Measurements from ENCODE around the gene CIAO2B.

CIAO2B gene

GRCh38 chr16:66920299-66920590 lies 14.0 kb downstream of the CIAO2B start:
- Mint-ChIP-seq H3K27ac (ENCODE audit: low read depth) (no peak overlapping the region), H3K36me3 (ENCODE audit: insufficient read depth) (no peaks in the 10 kb centered on the region), H3K4me3 (no peak overlapping the region), H3K9me3 (no peaks in the 10 kb centered on the region), H3K27me3 (peaks cover 36% of the 10 kb centered on the region), H3K4me1 (peaks cover 6% of the 10 kb centered on the region)
- ATAC-seq (replicated peaks; ENCODE audit: extremely low read depth, poor library complexity, severe bottlenecking): no peak
- no peak for DNase-seq (ENCODE audit: low spot score in 2 of 2)

- peaks cover 5% of the 10 kb centered on the region for H3K4me1 Mint-ChIP-seq
- no peak overlapping the region for H3K27ac Mint-ChIP-seq (ENCODE audit: low read depth)
- H3K4me3 Mint-ChIP-seq: no peak overlapping the region
- no peak for ATAC-seq (replicated peaks; ENCODE audit: extremely low read depth, poor library complexity, severe bottlenecking)
- H3K9me3 Mint-ChIP-seq: no peaks in the 10 kb centered on the region
- H3K36me3 Mint-ChIP-seq (ENCODE audit: insufficient read depth): no peaks in the 10 kb centered on the region
- no peak for DNase-seq (ENCODE audit: low spot score in 2 of 2)
- H3K27me3 Mint-ChIP-seq: peaks cover 31% of the 10 kb centered on the region
These were observed 14.5 kb downstream of the CIAO2B start for GRCh38 chr16:66919569-66920298.

GRCh38 chr16:66918803-66919568 lies 15.2 kb downstream of the CIAO2B start, which contains the start of gene CDH16:
Gene CDH16, minus strand, starts transcription at chr16:66918885. Its CDS starts 820 bp downstream, at chr16:66918065.
- H3K36me3 Mint-ChIP-seq (ENCODE audit: insufficient read depth): no peaks in the 10 kb centered on the region
- no peaks in the 10 kb centered on the region for H3K9me3 Mint-ChIP-seq
- H3K4me1 Mint-ChIP-seq: peaks cover 4% of the 10 kb centered on the region
- ATAC-seq (replicated peaks; ENCODE audit: extremely low read depth, poor library complexity, severe bottlenecking) (no peak), DNase-seq (ENCODE audit: low spot score in 2 of 2) (no peak)
- H3K27ac Mint-ChIP-seq (ENCODE audit: low read depth): no peak within 1 kb of the TSS
- no peak within 1 kb of the TSS for H3K4me3 Mint-ChIP-seq
- peaks cover 23% of the 10 kb centered on the region for H3K27me3 Mint-ChIP-seq

DNA sequence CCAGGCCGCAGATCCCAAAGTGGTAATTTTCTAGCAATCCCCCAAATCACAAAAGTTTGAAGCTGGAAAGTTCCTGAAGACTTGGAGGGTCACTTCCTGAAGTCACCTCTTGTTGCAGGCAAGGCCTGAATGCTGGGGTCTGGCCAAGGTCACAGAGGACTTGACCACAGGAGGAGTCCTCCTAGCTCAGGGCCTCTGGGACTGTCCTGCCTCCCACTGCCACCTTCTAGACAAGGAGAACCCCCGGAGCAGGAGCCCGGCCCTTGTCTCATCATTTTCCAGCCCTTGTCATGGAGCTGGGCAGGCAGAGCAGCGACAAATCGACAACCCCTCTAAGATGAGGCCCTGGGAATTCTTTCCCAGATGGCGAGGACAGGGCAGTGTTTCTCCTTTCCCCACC lies 15.8 kb downstream of the CIAO2B start:
- no peak for ATAC-seq (replicated peaks; ENCODE audit: extremely low read depth, poor library complexity, severe bottlenecking)
- Mint-ChIP-seq H3K4me1 (no peaks in the 10 kb centered on the region), H3K9me3 (no peaks in the 10 kb centered on the region), H3K27me3 (peaks cover 17% of the 10 kb centered on the region), H3K4me3 (no peak overlapping the region), H3K36me3 (ENCODE audit: insufficient read depth) (no peaks in the 10 kb centered on the region), H3K27ac (ENCODE audit: low read depth) (no peak overlapping the region)
- DNase-seq (ENCODE audit: low spot score in 2 of 2): no peak

GRCh38 chr16:66917741-66918140 lies 16.5 kb downstream of the CIAO2B start:
- DNase-seq (ENCODE audit: low spot score in 2 of 2) (no peak), ATAC-seq (replicated peaks; ENCODE audit: extremely low read depth, poor library complexity, severe bottlenecking) (no peak)
- no peak overlapping the region for H3K4me3 Mint-ChIP-seq
- H3K9me3 Mint-ChIP-seq: no peaks in the 10 kb centered on the region
- peaks cover 11% of the 10 kb centered on the region for H3K27me3 Mint-ChIP-seq
- H3K27ac Mint-ChIP-seq (ENCODE audit: low read depth): no peak overlapping the region
- no peaks in the 10 kb centered on the region for H3K4me1 Mint-ChIP-seq
- no peaks in the 10 kb centered on the region for H3K36me3 Mint-ChIP-seq (ENCODE audit: insufficient read depth)

GRCh38 chr16:66916518-66916917 lies 17.7 kb downstream of the CIAO2B start:
- H3K9me3 Mint-ChIP-seq: no peaks in the 10 kb centered on the region
- H3K27ac Mint-ChIP-seq (ENCODE audit: low read depth): no peak overlapping the region
- no peak for ATAC-seq (replicated peaks; ENCODE audit: extremely low read depth, poor library complexity, severe bottlenecking)

DNA sequence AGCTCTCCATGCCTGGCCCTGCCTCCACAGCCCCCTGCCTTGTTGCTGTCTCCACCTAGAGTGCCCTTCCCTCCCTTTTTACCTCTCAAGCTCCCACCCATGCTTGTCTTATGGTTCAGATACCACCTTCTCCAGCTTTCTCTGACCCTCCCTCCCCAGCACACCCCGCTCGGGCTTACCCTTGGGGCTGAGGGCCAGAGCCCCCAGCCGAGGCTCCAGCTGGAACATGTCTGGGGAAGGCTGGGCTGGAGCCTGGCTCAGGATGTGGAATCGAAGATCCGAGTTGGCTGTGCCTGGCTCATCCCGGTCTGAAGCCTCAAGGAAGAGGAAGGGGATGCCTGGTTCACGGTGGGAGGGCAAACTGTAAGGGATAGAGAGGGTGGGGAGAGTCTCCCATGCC lies 19.2 kb downstream of the CIAO2B start:
- no peak overlapping the region for H3K4me3 Mint-ChIP-seq
- no peak overlapping the region for H3K27ac Mint-ChIP-seq (ENCODE audit: low read depth)
- H3K9me3 Mint-ChIP-seq: no peaks in the 10 kb centered on the region
- ATAC-seq (replicated peaks; ENCODE audit: extremely low read depth, poor library complexity, severe bottlenecking): no peak
- no peaks in the 10 kb centered on the region for H3K36me3 Mint-ChIP-seq (ENCODE audit: insufficient read depth)
- no peaks in the 10 kb centered on the region for H3K27me3 Mint-ChIP-seq
- H3K4me1 Mint-ChIP-seq: no peaks in the 10 kb centered on the region
- no peak for DNase-seq (ENCODE audit: low spot score in 2 of 2)

More at GRCh38 chr16:66916518-66916917, 17.7 kb downstream of the CIAO2B start:
- H3K4me3 Mint-ChIP-seq: no peak overlapping the region
- DNase-seq (ENCODE audit: low spot score in 2 of 2): no peak
- no peaks in the 10 kb centered on the region for H3K36me3 Mint-ChIP-seq (ENCODE audit: insufficient read depth)
- H3K4me1 Mint-ChIP-seq: no peaks in the 10 kb centered on the region
- H3K27me3 Mint-ChIP-seq: peaks cover 7% of the 10 kb centered on the region

- ATAC-seq (replicated peaks; ENCODE audit: extremely low read depth, poor library complexity, severe bottlenecking): no peak
These were observed 19.7 kb downstream of the CIAO2B start for GRCh38 chr16:66914541-66914940.

GRCh38 chr16:66913711-66914110 lies 20.5 kb downstream of the CIAO2B start:
- no peak for DNase-seq (ENCODE audit: low spot score in 2 of 2)
- H3K9me3 Mint-ChIP-seq: no peaks in the 10 kb centered on the region
- H3K27me3 Mint-ChIP-seq: no peaks in the 10 kb centered on the region
- H3K36me3 Mint-ChIP-seq (ENCODE audit: insufficient read depth): peaks cover 1% of the 10 kb centered on the region
- no peak overlapping the region for H3K27ac Mint-ChIP-seq (ENCODE audit: low read depth)
- no peak for ATAC-seq (replicated peaks; ENCODE audit: extremely low read depth, poor library complexity, severe bottlenecking)
- no peaks in the 10 kb centered on the region for H3K4me1 Mint-ChIP-seq
- H3K4me3 Mint-ChIP-seq: no peak overlapping the region

More at GRCh38 chr16:66914541-66914940, 19.7 kb downstream of the CIAO2B start:
- DNase-seq (ENCODE audit: low spot score in 2 of 2): no peak
- Mint-ChIP-seq H3K27me3 (no peaks in the 10 kb centered on the region), H3K36me3 (ENCODE audit: insufficient read depth) (peaks cover 1% of the 10 kb centered on the region), H3K4me1 (no peaks in the 10 kb centered on the region), H3K4me3 (no peak overlapping the region), H3K9me3 (no peaks in the 10 kb centered on the region), H3K27ac (ENCODE audit: low read depth) (no peak overlapping the region)

DNA sequence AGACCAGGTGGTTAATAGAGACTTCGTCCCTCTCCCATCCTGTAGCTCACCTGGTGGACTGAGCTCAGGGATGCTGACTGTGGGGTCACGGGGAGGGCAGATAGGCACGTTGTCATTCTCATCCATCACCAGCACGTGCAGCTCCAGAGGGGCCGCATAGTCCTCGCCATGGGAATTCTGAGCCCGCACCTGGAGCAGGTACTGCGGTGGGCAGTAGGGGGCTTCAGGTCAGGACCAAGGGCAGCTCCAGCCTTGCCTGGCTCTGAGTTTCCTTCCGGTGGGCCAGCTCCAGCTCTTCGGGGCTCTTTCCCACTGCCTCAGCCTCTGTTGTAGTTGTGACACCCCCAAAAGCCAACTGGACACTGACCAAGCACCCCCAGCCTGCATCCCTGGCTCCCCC lies 21.1 kb downstream of the CIAO2B start:
- no peaks in the 10 kb centered on the region for H3K4me1 Mint-ChIP-seq
- H3K36me3 Mint-ChIP-seq (ENCODE audit: insufficient read depth): peaks cover 1% of the 10 kb centered on the region
- DNase-seq (ENCODE audit: low spot score in 2 of 2) (no peak), ATAC-seq (replicated peaks; ENCODE audit: extremely low read depth, poor library complexity, severe bottlenecking) (no peak)
- no peaks in the 10 kb centered on the region for H3K9me3 Mint-ChIP-seq
- no peak overlapping the region for H3K27ac Mint-ChIP-seq (ENCODE audit: low read depth)
- no peaks in the 10 kb centered on the region for H3K27me3 Mint-ChIP-seq
- H3K4me3 Mint-ChIP-seq: no peak overlapping the region

- Mint-ChIP-seq H3K9me3 (no peaks in the 10 kb centered on the region), H3K4me1 (no peaks in the 10 kb centered on the region), H3K36me3 (ENCODE audit: insufficient read depth) (peaks cover 1% of the 10 kb centered on the region), H3K4me3 (no peak overlapping the region), H3K27me3 (no peaks in the 10 kb centered on the region), H3K27ac (ENCODE audit: low read depth) (no peak overlapping the region)
- no peak for ATAC-seq (replicated peaks; ENCODE audit: extremely low read depth, poor library complexity, severe bottlenecking)
- DNase-seq (ENCODE audit: low spot score in 2 of 2): no peak
These were observed 22.4 kb downstream of the CIAO2B start for GRCh38 chr16:66911801-66912200.

DNA sequence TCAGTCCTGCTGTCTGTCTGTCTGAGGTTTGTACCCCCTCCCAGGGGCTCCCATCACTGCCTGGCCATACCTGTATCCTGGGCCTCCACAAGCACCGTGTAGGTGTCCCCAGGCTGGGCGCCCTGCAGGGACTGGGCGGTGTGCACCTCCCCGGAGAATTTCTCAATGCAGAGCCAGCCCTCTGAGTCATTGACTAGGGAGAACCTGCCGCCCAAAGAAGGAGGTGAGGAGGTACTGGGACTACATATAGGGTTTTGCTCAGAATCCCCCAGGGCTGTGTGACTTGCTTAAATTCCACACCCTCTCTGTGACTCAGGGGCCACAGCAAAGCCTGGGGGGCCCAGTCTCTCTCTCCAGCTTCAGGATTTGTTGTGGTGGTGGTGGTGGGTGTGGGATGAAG lies 23.1 kb downstream of the CIAO2B start:
- DNase-seq (ENCODE audit: low spot score in 2 of 2) (no peak), ATAC-seq (replicated peaks; ENCODE audit: extremely low read depth, poor library complexity, severe bottlenecking) (no peak)
- Mint-ChIP-seq H3K9me3 (no peaks in the 10 kb centered on the region), H3K4me1 (peaks cover 5% of the 10 kb centered on the region), H3K27ac (ENCODE audit: low read depth) (no peak overlapping the region), H3K4me3 (no peak overlapping the region), H3K36me3 (ENCODE audit: insufficient read depth) (peaks cover 1% of the 10 kb centered on the region), H3K27me3 (no peaks in the 10 kb centered on the region)

Data from central memory CD8-positive, alpha-beta T cell (primary cell).